GM19240 (cell line): ENCODE measurements around the gene ZNF778.

ENCODE experiments used
- DNase-seq: peaks from one replicate; pipeline ENCODE4 v3.0.0; 2011; ENCODE audit warnings: low spot score; ENCODE audit not compliant: insufficient read length

The ZNF778 gene

GRCh38 chr16:89275284-89275584, 57.7 kb downstream of the ZNF778 start:
- DNase-seq = no peak

- DNase-seq = no peak
Measured at GRCh38 chr16:89275837-89276720, 58.6 kb downstream of the ZNF778 start.

- DNase-seq = no peak
Measured at GRCh38 chr16:89277049-89277448, 59.5 kb downstream of the ZNF778 start.

- DNase-seq = no peak
Measured at GRCh38 chr16:89277641-89278341, 60.3 kb downstream of the ZNF778 start.

- DNase-seq = no peak
Measured at GRCh38 chr16:89278441-89279240, 61.1 kb downstream of the ZNF778 start.

GRCh38 chr16:89279666-89280481, 62.4 kb downstream of the ZNF778 start:
- no peak for DNase-seq

GRCh38 chr16:89280546-89281188, 63.2 kb downstream of the ZNF778 start:
- no peak for DNase-seq

GRCh38 chr16:89281189-89281577, 63.7 kb downstream of the ZNF778 start:
- DNase-seq = no peak

GRCh38 chr16:89281829-89282228, 64.3 kb downstream of the ZNF778 start:
- DNase-seq = no peak

GRCh38 chr16:89282523-89282922, 65.0 kb downstream of the ZNF778 start:
- no peak for DNase-seq

- DNase-seq = no peak
Measured at GRCh38 chr16:89283449-89283848, 65.9 kb downstream of the ZNF778 start.

- DNase-seq = no peak
Measured at GRCh38 chr16:89285381-89285780, 67.9 kb downstream of the ZNF778 start.

GRCh38 chr16:89286096-89286495, 68.6 kb downstream of the ZNF778 start:
- DNase-seq = no peak
